Adrenal gland (tissue), 12 donors: Measurements from ENCODE around the gene COBLL1. TPM values are rescaled to one million over a fixed set of nuclear protein-coding genes. Genes with fewer than 3 reads are reported as not detected.

ENCODE experiments used
- DNase-seq, 7 donors: peaks; one replicate each; pipeline ENCODE4 v3.0.0-alpha.2; 2019 to 2020
- H3K27ac ChIP-seq, 5 donors: fragments of 200-600 bp; sonication (generic) in 4 of 5; 1 replicate in 3 of 5; 2 replicates in 2 of 5; pipeline versions ENCODE4 v1.5.1 to v1.8.0; 2016 to 2020; ENCODE audit warnings: mild to moderate bottlenecking in 1 of 5
- H3K27me3 ChIP-seq: fragments of 200-600 bp; 2 replicates; pipeline ENCODE4 v1.8.0; 2021
- H3K36me3 ChIP-seq, 2 donors: fragments of 200-600 bp; replicated peaks in 1 of 2; 1 replicate in 1 of 2; 2 replicates in 1 of 2; pipeline versions ENCODE4 v1.5.1 to v1.8.0; 2018 to 2022
- H3K4me1 ChIP-seq, 2 donors: fragments of 200-600 bp; replicated peaks in 1 of 2; 1 replicate in 1 of 2; 2 replicates in 1 of 2; pipeline versions ENCODE4 v1.5.1 to v1.8.0; 2018 to 2021
- H3K4me3 ChIP-seq, 4 donors: fragments of 200-600 bp; sonication (generic) in 3 of 4; one replicate each; pipeline ENCODE4 v1.5.1; 2016 to 2018
- H3K9me3 ChIP-seq, 3 donors: fragments of 200-600 bp; sonication (generic) in 1 of 3; replicated peaks in 1 of 3; 1 replicate in 2 of 3; 2 replicates in 1 of 3; pipeline versions ENCODE4 v1.5.1 to v1.8.0; 2016 to 2021
- POLR2A ChIP-seq, 2 donors: fragments of 450-650 bp; IDR thresholded peaks; one replicate each; pipeline ENCODE4 v1.6.1; 2017; ENCODE audit warnings: antibody characterized with exemption in 2 of 2, mild to moderate bottlenecking in 2 of 2, moderate library complexity in 1 of 2
- WGBS, 4 donors: extraction: QIAGEN DNeasy Blood & Tissue Kit in 2 of 4; methylation state at CpG; one replicate each; pipeline versions ENCODE4 v1.1.5 to v1.1.7; 2013 to 2017; 5-methylcytosine and 5-hydroxymethylcytosine counted together
- intact Hi-C, 2 donors: fragments of 100-400 bp; cut with DNase I; formaldehyde crosslinking; loops; one replicate each; pipeline versions ENCODE4 v1.14.1 to v1.15.0; 2022 to 2023
- polyA plus RNA-seq, 3 donors: library from polyadenylated mRNA; stranded (reverse); fragments of 200-250 nt in 2 of 3; fragments of 350-450 nt in 1 of 3; fragmentation: Illumina TruSeq in 1 of 3; extraction: RNeasy Lipid Tissue Mini Kit (QIAGEN cat#74804) in 1 of 3; gene quantifications; one replicate each; pipeline ENCODE4 v1.2.3, GENCODE V29; 2013 to 2014
- total RNA-seq, 9 donors: library from RNA; depleted of rRNA in 4 of 9; stranded (reverse); fragments of >200 nt in 4 of 9; fragments of 120-200 nt in 1 of 9; fragmentation: NEBNext Ultra II Directional in 1 of 9; extraction: Animal tissue kit (Norgen Biotek cat#: 25700) in 1 of 9; gene quantifications; one replicate each; pipeline versions ENCODE4 v1.1.0 to v1.2.4, GENCODE V29; 2013 to 2023
- TF ChIP-seq, protein P1 (sequence below), 6 experiments: fragments of 450-650 bp in 4 of 6; fragments of 200-600 bp in 2 of 6; sonication (generic) in 1 of 6; IDR thresholded peaks; 1 replicate in 5 of 6; 2 replicates in 1 of 6; pipeline versions ENCODE4 v1.5.1 to v1.8.0; 2016 to 2021; ENCODE audit warnings: antibody characterized with exemption in 6 of 6, mild to moderate bottlenecking in 2 of 6, moderate library complexity in 1 of 6
- donor health status: healthy with polysubstance abuse.
- donor health status: Bipolar disorder and iron deficiency.
- donor health status: DM: yes; HTN: yes; CAD: no.
- donor health status: DM: no; HTN: no; CAD: no.
- donor health status: DM: no; HTN: no; CAD: no.
- donor health status: DM: yes; HTN: yes; CAD: no.

Gene COBLL1
- total and polyA plus RNA-seq, 12 donors = 25.8 to 365 (median 212) TPM

DNA sequence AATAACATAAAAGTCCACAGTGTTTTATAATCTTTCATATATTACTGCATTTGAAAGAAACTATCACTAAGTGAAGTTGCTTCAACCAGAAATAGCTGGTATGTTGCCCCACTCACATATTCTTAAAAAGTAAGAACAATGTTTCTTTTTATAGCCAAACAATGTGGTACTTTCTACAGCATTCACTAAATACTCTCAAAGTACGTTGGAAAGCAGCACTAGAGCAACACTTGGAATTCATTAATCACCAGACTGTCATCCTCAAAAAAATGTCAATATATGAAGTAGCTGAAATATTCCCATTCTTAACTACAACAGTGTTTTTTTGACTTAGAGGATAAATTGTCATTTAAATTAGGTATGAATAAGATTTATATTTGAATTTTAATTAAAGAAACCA lies 32.8 kb downstream of the COBLL1 start:
- no peak overlapping the region for H3K4me3 ChIP-seq
- no peaks in the 10 kb centered on the region for H3K27me3 ChIP-seq
- H3K36me3 ChIP-seq = no peaks in the 10 kb centered on the region
- intact Hi-C loops = no loop called here
- no peaks in the 10 kb centered on the region for H3K9me3 ChIP-seq
- WGBS, 4 donors = 14 to 30% (median 18%) methylated on average over 1 of the region's 1 CpG
- TF ChIP-seq, protein P1, sequence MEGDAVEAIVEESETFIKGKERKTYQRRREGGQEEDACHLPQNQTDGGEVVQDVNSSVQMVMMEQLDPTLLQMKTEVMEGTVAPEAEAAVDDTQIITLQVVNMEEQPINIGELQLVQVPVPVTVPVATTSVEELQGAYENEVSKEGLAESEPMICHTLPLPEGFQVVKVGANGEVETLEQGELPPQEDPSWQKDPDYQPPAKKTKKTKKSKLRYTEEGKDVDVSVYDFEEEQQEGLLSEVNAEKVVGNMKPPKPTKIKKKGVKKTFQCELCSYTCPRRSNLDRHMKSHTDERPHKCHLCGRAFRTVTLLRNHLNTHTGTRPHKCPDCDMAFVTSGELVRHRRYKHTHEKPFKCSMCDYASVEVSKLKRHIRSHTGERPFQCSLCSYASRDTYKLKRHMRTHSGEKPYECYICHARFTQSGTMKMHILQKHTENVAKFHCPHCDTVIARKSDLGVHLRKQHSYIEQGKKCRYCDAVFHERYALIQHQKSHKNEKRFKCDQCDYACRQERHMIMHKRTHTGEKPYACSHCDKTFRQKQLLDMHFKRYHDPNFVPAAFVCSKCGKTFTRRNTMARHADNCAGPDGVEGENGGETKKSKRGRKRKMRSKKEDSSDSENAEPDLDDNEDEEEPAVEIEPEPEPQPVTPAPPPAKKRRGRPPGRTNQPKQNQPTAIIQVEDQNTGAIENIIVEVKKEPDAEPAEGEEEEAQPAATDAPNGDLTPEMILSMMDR (IDR thresholded peaks at IDR 0.05) = no peak
- TF ChIP-seq POLR2A (IDR thresholded peaks at IDR 0.05) = no peak
- DNase-seq = no peak
- H3K4me1 ChIP-seq = peaks cover 17 to 41% of the 10 kb centered on the region in 2 donors
- no peak overlapping the region for H3K27ac ChIP-seq

DNA sequence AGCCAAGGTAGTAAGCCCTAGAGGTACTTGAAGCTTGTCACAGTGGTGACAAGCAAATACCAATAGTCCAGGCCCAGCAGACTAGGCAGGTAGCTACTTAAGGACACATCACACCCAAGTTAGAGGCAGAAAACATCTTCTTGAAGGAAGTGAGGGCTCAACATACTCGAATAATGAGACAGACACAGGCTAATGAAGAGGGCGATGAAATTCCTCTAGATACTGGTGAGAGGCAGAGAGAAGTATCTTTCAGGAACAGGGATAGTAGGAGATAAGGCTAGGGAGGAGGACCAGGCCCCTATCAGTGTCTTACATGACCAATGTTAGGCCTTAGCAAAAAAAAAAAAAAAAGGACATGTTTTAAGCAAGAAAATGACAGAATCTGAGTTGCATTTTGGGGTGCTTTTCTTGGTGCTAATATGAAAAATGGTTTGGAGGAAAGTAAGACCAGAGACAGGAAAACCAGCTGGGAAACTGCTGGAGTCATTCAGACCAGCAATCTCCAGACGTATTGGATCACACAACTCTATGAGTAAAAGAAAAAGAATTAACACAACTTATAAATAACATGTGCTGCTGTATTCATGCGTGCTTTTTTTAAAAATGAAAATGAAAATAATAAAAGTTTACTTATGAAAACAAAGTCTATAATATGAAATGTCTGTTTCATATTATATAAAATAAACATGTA lies 37.7 kb downstream of the COBLL1 start:
- peaks cover 10 to 23% of the 10 kb centered on the region in 2 donors for H3K4me1 ChIP-seq
- no peak overlapping the region for H3K4me3 ChIP-seq
- TF ChIP-seq, protein P1 (IDR thresholded peaks at IDR 0.05) = no peak
- no peak for TF ChIP-seq POLR2A (IDR thresholded peaks at IDR 0.05)
- WGBS, 4 donors = 80 to 86% (median 82%) methylated on average over 4 of the region's 4 CpGs
- no peak overlapping the region for H3K27ac ChIP-seq
- no peaks in the 10 kb centered on the region for H3K27me3 ChIP-seq
- intact Hi-C loops = no loop called here
- DNase-seq = no peak
- H3K36me3 ChIP-seq = no peaks in the 10 kb centered on the region
- H3K9me3 ChIP-seq = no peaks in the 10 kb centered on the region

DNA sequence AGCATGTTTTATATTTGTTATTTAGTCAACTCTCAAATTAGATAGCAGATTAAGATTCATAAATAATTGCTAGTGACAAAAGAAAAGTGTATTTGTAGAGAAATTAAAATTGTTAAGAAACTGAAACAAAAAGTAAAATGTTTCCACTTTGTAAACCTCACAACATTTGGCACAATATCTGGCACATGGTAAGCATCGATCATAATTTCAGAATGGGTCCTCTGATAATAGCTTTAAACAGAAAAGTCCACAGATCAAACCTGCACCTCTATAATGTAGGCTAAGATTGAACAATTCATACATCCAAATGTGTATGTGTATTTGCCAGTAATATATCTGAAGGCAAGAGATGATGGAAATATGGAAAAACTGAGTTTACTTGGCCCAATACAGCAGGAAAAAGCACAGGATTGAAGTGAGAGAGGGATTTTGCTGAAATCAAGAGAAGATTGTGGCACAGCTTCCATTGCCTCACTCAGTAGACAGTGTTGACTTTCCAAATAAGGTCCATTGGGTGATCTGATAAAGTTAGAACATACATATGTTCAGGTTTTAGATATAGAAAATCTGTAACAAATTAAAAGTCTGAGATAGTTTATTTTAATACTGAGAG lies 39.4 kb downstream of the COBLL1 start:
- no peak for DNase-seq
- no peak overlapping the region for H3K4me3 ChIP-seq
- peaks cover 14 to 18% of the 10 kb centered on the region in 2 donors for H3K4me1 ChIP-seq
- no peaks in the 10 kb centered on the region for H3K9me3 ChIP-seq
- no peaks in the 10 kb centered on the region for H3K36me3 ChIP-seq
- TF ChIP-seq POLR2A (IDR thresholded peaks at IDR 0.05) = no peak
- TF ChIP-seq, protein P1 (IDR thresholded peaks at IDR 0.05) = no peak
- H3K27me3 ChIP-seq = no peaks in the 10 kb centered on the region
- intact Hi-C loops = no loop called here
- WGBS, 4 donors = 30 to 42% (median 36%) methylated on average over 1 of the region's 1 CpG
- H3K27ac ChIP-seq = no peak overlapping the region

DNA sequence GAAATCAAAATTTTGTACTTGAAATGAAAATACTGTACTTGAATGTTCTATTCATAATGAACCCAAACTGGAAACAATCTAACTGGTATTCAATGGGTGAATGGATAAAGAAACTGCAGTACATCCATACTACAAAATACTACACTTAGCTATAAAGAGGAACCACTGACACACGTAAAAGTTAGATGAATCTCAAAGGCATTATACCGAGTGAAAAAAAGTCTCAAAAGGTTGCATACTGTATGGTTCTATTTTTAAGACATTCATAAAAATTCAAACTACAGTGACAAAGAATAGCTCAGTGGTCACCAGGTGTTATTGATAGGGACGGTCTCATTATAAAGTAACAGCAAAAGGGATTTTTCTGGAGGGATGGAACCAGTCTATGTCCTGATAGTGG lies 41.1 kb downstream of the COBLL1 start:
- Histone ChIP-seq H3K9me3 (no peaks in the 10 kb centered on the region), H3K36me3 (no peaks in the 10 kb centered on the region), H3K4me3 (no peak overlapping the region), H3K27me3 (no peaks in the 10 kb centered on the region), H3K27ac (no peak overlapping the region), H3K4me1 (peaks cover 15 to 18% of the 10 kb centered on the region in 2 donors)
- TF ChIP-seq, protein P1 (IDR thresholded peaks at IDR 0.05) = no peak
- TF ChIP-seq POLR2A (IDR thresholded peaks at IDR 0.05) = no peak
- 85 to 96% (median 92%) methylated on average over 3 of the region's 3 CpGs for WGBS, 4 donors
- intact Hi-C loops = no loop called here
- no peak for DNase-seq
